ENCODE results near the gene HLA-DQA1.
"Not testable (repeated sequence)": the region's sequence is repeated elsewhere in the genome, so short reads cannot be mapped to it uniquely, and the experiment has no call there.

The HLA-DQA1 gene

DNA sequence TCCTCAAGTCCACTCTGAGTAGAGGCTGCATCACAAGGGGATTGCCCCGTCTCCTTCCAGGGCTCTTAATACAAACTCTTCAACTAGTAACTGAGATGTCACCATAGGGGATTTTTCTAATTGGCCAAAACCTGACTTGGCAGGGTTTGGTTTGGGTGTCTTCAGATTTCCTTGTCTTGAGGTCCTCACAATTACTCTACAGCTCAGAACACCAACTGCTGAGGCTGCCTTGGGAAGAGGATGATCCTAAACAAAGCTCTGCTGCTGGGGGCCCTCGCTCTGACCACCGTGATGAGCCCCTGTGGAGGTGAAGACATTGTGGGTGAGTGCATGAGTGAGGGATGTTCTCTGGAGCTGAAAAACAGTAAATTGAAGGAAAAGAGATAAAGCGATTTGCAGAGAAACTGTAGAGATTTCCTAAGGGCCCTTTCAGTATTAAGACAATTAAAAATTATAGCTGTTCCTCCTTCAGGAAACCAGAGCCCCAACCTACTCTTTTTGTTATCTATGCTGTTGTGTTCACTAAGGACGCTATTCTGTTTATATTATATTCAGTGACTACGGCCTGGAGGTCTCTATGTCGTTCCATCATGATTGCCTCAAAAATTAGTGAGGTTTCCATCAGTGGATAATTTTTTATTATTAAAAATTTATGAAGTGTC is at the start of gene HLA-DQA1:
HLA-DQA1 (plus strand) TSS at position 188 of the 662 bp plus-strand sequence; CDS start at position 241, 53 bp downstream.
- Histone ChIP-seq H3K9ac (ENCODE audit: low read length in 5 of 5) (peak within 1 kb of the TSS in 1 of 5 donors; percentile 25), H3K4me3 (ENCODE audit: low read depth in 1 of 5, low read length in 5 of 5) (peak within 1 kb of the TSS in 3 of 5 donors; percentile 37 to 42 (median 38)), H3K27ac (ENCODE audit: low read depth, low read length) (no peak within 1 kb of the TSS)

DNA sequence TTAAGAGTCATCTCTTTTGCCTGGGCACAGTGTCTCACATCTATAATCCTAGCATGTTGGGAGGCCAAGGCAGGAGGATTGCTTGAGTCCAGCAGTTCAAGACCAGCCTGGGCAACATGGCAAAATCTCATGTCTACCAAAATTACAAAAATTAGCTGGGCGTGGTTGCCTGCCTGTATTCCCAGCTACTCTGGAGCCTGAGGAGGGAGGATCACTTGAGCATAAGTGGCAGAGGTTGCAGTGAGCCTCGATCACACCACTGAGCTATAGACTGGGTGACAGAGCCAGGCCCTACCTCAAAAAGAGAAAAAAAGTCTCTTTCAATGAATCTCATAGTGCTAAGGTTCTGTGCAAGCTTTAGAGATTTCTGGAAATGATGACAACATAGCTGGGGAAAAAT is 49.0 kb upstream of the HLA-DQA1 start:
- no peaks in the 10 kb centered on the region for H3K9me3 ChIP-seq (ENCODE audit: control insufficient read depth in 5 of 5, low read length in 5 of 5)
- no peaks in the 10 kb centered on the region for H3K27me3 ChIP-seq (ENCODE audit: control insufficient read depth in 5 of 5, insufficient read depth in 4 of 5, low read length in 5 of 5)
- H3K4me1 ChIP-seq (ENCODE audit: control insufficient read depth in 5 of 5, insufficient read depth in 5 of 5, low read length in 5 of 5): peaks cover 0 to 13% (median 0%) of the 10 kb centered on the region in 5 donors
- peak overlapping the region in 4 of 5 donors; percentile 8 to 71 (median 50) for H3K4me3 ChIP-seq (ENCODE audit: low read depth in 1 of 5, low read length in 5 of 5)
- H3K9ac ChIP-seq (ENCODE audit: low read length in 5 of 5): peak overlapping the region in 1 of 5 donors; percentile 13
- no peaks in the 10 kb centered on the region for H3K36me3 ChIP-seq (ENCODE audit: control insufficient read depth in 5 of 5, insufficient read depth in 5 of 5, low read length in 5 of 5)
- H3K27ac ChIP-seq (ENCODE audit: low read depth, low read length): no peak overlapping the region

More for the DNA sequence above, at the start of gene HLA-DQA1:
- no peaks in the 10 kb centered on the region for H3K4me1 ChIP-seq (ENCODE audit: control insufficient read depth in 5 of 5, insufficient read depth in 5 of 5, low read length in 5 of 5)
- H3K36me3 ChIP-seq (ENCODE audit: control insufficient read depth in 5 of 5, insufficient read depth in 5 of 5, low read length in 5 of 5): peaks cover 0 to 2% (median 0%) of the 10 kb centered on the region in 5 donors
- no peaks in the 10 kb centered on the region for H3K9me3 ChIP-seq (ENCODE audit: control insufficient read depth in 5 of 5, low read length in 5 of 5)
- no peaks in the 10 kb centered on the region for H3K27me3 ChIP-seq (ENCODE audit: control insufficient read depth in 5 of 5, insufficient read depth in 4 of 5, low read length in 5 of 5)

DNA sequence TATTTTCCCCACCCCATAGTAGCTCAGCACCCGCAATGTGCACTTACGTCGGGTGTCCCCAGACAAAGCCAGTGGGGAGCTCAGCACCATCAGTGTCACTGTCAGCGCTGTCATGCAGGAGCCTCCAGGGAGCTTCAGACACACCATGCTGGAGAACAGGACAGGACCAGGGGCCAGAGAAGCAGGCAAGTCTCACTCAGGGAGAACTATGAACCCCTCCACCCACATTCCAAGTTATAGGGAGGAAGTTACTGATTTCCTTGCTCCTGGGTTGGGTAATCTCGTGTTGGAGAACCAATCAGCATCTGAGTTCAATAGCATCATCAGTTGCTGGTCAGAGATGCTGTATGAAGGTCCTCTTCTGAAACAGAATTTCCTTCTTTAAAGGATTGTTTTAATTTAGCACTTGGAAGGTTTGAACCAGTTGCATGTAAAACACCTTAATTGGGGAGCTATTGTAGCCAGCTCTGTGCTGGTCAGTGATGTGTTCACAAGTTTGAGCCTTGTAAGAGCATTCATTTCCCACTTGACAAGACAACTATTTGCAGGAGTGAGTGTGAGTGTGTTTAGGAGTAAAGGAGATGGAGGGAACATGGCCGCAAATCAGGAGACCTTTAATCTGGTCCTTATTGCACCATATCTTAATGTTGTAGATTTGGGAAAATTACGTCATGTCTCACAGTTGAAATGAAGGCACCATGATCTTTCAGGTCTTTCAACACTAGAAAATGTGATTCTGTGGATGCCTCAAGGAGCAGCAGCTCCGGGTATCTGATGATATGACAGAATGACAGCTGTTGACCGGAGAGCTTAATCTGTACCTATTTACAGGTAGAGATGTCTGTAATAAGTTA is 47.4 kb upstream of the HLA-DQA1 start, which contains the start of gene HLA-DRB1:
HLA-DRB1 (minus strand) TSS at position 253 of the 854 bp plus-strand sequence; CDS start at position 147, 106 bp downstream.
- H3K27ac ChIP-seq (ENCODE audit: low read depth, low read length): peak within 1 kb of the TSS; percentile 62
- peak within 1 kb of the TSS; percentile 28 to 71 (median 49) for H3K4me3 ChIP-seq (ENCODE audit: low read depth in 1 of 5, low read length in 5 of 5)
- H3K9ac ChIP-seq (ENCODE audit: low read length in 5 of 5): peak within 1 kb of the TSS in 1 of 5 donors; percentile 43
- H3K9me3 ChIP-seq (ENCODE audit: control insufficient read depth in 5 of 5, low read length in 5 of 5): no peaks in the 10 kb centered on the region
- H3K4me1 ChIP-seq (ENCODE audit: control insufficient read depth in 5 of 5, insufficient read depth in 5 of 5, low read length in 5 of 5): peaks cover 0 to 9% (median 0%) of the 10 kb centered on the region in 5 donors
- no peaks in the 10 kb centered on the region for H3K36me3 ChIP-seq (ENCODE audit: control insufficient read depth in 5 of 5, insufficient read depth in 5 of 5, low read length in 5 of 5)
- no peaks in the 10 kb centered on the region for H3K27me3 ChIP-seq (ENCODE audit: control insufficient read depth in 5 of 5, insufficient read depth in 4 of 5, low read length in 5 of 5)

DNA sequence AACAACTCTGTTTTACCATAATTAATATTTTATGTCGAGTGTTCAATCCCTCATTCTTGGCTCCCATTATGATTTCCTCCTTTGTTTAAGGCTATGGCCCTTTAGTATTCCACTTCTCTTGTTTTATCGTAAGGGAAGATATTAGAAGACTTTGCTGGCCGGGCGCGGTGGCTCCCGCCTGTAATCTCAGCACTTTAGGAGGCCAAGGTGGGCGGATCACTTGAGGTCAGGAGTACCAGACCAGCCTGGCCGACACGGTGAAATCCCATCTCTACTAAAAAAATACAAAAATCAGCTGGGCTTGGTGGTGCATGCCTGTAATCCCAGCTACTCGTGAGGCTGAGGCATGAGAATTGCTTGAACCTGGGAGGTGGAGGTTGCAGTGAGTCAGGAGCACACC is 46.5 kb upstream of the HLA-DQA1 start:
- H3K9me3 ChIP-seq (ENCODE audit: control insufficient read depth in 5 of 5, low read length in 5 of 5); H3K36me3 ChIP-seq (ENCODE audit: control insufficient read depth in 5 of 5, insufficient read depth in 5 of 5, low read length in 5 of 5); H3K27me3 ChIP-seq (ENCODE audit: control insufficient read depth in 5 of 5, insufficient read depth in 4 of 5, low read length in 5 of 5); H3K4me1 ChIP-seq (ENCODE audit: control insufficient read depth in 5 of 5, insufficient read depth in 5 of 5, low read length in 5 of 5); H3K9ac ChIP-seq (ENCODE audit: low read length in 5 of 5); H3K27ac ChIP-seq (ENCODE audit: low read depth, low read length); H3K4me3 ChIP-seq (ENCODE audit: low read depth in 1 of 5, low read length in 5 of 5): not testable (repeated sequence)

DNA sequence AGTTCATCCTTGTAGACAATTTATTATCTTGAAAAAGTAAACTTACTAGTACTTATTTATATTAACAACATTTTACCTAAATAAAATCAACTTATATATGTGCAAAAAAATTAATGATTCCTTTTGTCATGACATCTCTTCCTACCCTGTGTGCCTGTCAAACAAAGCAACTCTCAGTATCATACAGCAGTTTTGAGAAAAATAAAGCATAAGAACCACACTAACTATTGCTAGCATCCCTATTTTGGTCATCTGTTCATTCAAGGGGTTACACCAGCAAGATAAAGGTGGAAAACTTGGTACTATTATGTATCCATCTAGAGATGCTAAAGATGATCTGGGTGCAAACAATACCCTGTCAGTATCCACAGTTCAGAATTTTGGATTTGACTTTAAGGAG is 40.2 kb upstream of the HLA-DQA1 start:
- Histone ChIP-seq H3K4me3 (ENCODE audit: low read depth in 1 of 5, low read length in 5 of 5) (no peak overlapping the region), H3K9me3 (ENCODE audit: control insufficient read depth in 5 of 5, low read length in 5 of 5) (no peaks in the 10 kb centered on the region), H3K36me3 (ENCODE audit: control insufficient read depth in 5 of 5, insufficient read depth in 5 of 5, low read length in 5 of 5) (no peaks in the 10 kb centered on the region), H3K27me3 (ENCODE audit: control insufficient read depth in 5 of 5, insufficient read depth in 4 of 5, low read length in 5 of 5) (no peaks in the 10 kb centered on the region), H3K9ac (ENCODE audit: low read length in 5 of 5) (no peak overlapping the region), H3K4me1 (ENCODE audit: control insufficient read depth in 5 of 5, insufficient read depth in 5 of 5, low read length in 5 of 5) (no peaks in the 10 kb centered on the region), H3K27ac (ENCODE audit: low read depth, low read length) (no peak overlapping the region)

DNA sequence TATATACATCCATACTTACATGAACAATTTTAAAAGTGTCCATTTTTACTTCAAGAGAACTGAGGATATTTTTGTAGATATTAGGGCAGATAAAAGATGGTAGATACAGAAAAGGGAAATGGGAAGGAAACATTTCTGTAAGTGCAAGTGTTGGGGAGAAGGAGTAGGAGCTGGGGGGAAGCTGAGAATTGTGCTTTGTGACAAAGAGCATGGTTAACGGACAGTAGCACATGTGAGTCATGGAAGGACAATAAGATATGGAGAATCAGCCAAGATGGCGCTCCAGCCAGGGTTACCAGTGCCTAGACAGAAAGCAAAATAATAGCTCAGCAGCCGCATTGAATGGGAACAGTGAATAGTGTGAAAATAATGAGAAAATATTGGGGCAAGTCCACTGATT is 34.8 kb upstream of the HLA-DQA1 start:
- Histone ChIP-seq H3K9me3 (ENCODE audit: control insufficient read depth in 5 of 5, low read length in 5 of 5) (no peaks in the 10 kb centered on the region), H3K27ac (ENCODE audit: low read depth, low read length) (no peak overlapping the region), H3K27me3 (ENCODE audit: control insufficient read depth in 5 of 5, insufficient read depth in 4 of 5, low read length in 5 of 5) (no peaks in the 10 kb centered on the region), H3K9ac (ENCODE audit: low read length in 5 of 5) (no peak overlapping the region), H3K4me3 (ENCODE audit: low read depth in 1 of 5, low read length in 5 of 5) (no peak overlapping the region), H3K4me1 (ENCODE audit: control insufficient read depth in 5 of 5, insufficient read depth in 5 of 5, low read length in 5 of 5) (peaks cover 0 to 8% (median 0%) of the 10 kb centered on the region in 5 donors), H3K36me3 (ENCODE audit: control insufficient read depth in 5 of 5, insufficient read depth in 5 of 5, low read length in 5 of 5) (no peaks in the 10 kb centered on the region)

DNA sequence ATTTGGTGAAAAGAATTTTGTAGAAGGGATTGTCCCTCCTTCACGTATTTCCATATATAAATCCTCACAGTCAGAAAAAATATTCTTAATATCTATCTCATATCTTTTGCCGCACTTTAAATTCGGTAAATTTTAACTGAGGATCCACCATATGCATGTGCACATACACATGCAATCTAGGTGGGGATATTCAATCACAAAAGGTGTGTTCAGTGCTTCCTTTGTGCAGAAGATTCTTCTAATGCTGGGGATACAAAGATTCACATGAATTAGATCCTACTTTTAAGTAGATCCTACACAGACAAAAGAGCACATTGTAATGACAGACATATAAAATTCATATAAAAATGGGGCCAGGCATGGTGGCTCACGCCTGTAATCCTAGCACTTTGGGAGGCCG is 34.0 kb upstream of the HLA-DQA1 start:
- Histone ChIP-seq H3K27ac (ENCODE audit: low read depth, low read length) (no peak overlapping the region), H3K36me3 (ENCODE audit: control insufficient read depth in 5 of 5, insufficient read depth in 5 of 5, low read length in 5 of 5) (no peaks in the 10 kb centered on the region), H3K9ac (ENCODE audit: low read length in 5 of 5) (no peak overlapping the region), H3K4me1 (ENCODE audit: control insufficient read depth in 5 of 5, insufficient read depth in 5 of 5, low read length in 5 of 5) (peaks cover 0 to 13% (median 0%) of the 10 kb centered on the region in 5 donors), H3K4me3 (ENCODE audit: low read depth in 1 of 5, low read length in 5 of 5) (no peak overlapping the region), H3K27me3 (ENCODE audit: control insufficient read depth in 5 of 5, insufficient read depth in 4 of 5, low read length in 5 of 5) (no peaks in the 10 kb centered on the region), H3K9me3 (ENCODE audit: control insufficient read depth in 5 of 5, low read length in 5 of 5) (no peaks in the 10 kb centered on the region)

DNA sequence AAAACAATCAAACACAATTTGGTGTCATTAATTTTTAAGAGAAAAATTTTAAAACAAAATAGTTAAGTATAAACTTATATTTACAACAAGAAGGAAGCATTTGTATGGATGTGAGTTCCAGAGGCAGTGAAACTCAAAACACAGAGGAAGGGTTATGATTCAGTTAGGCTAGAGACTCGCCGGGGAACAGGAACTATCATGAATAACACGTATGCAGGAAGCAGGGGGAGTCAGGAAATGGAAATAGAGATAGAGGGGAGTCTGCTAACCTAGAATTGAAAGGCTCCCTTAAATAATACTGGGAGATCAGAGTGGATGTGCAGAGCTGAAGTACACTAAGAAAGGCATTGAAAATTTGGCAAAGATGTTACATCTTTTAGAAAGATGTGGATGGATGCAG is 33.3 kb upstream of the HLA-DQA1 start:
- Histone ChIP-seq H3K9ac (ENCODE audit: low read length in 5 of 5) (peak overlapping the region in 1 of 5 donors; percentile 30), H3K36me3 (ENCODE audit: control insufficient read depth in 5 of 5, insufficient read depth in 5 of 5, low read length in 5 of 5) (no peaks in the 10 kb centered on the region), H3K4me3 (ENCODE audit: low read depth in 1 of 5, low read length in 5 of 5) (peak overlapping the region in 2 of 5 donors; percentile 14 to 48), H3K27me3 (ENCODE audit: control insufficient read depth in 5 of 5, insufficient read depth in 4 of 5, low read length in 5 of 5) (no peaks in the 10 kb centered on the region), H3K9me3 (ENCODE audit: control insufficient read depth in 5 of 5, low read length in 5 of 5) (no peaks in the 10 kb centered on the region), H3K27ac (ENCODE audit: low read depth, low read length) (peak overlapping the region; percentile 66), H3K4me1 (ENCODE audit: control insufficient read depth in 5 of 5, insufficient read depth in 5 of 5, low read length in 5 of 5) (peaks cover 0 to 13% (median 0%) of the 10 kb centered on the region in 5 donors)

DNA sequence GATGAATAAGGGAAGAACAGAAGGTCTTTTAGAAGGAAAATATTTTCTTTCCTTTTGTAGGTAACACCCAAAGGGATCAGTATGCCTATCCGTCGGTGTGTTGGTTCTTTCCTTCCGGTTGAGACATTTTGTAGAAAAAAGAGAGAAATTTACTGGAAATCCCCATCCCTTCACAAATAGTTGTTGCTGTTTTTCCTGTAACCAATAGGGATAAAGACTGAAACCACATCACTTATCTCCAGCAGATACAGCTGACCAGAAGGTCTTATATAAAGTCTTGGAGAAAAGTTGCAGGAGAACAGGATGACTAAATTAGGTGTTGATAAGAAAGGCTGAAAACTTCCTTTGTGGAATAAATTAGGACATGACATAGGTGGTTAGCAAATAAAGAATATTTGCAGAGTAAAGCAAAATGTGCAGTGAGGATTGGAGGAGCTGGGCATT is 32.8 kb upstream of the HLA-DQA1 start:
- H3K27ac ChIP-seq (ENCODE audit: low read depth, low read length): peak overlapping the region; percentile 66
- no peaks in the 10 kb centered on the region for H3K27me3 ChIP-seq (ENCODE audit: control insufficient read depth in 5 of 5, insufficient read depth in 4 of 5, low read length in 5 of 5)
- H3K4me1 ChIP-seq (ENCODE audit: control insufficient read depth in 5 of 5, insufficient read depth in 5 of 5, low read length in 5 of 5): peaks cover 0 to 15% (median 0%) of the 10 kb centered on the region in 5 donors
- peak overlapping the region in 1 of 5 donors; percentile 30 for H3K9ac ChIP-seq (ENCODE audit: low read length in 5 of 5)
- peak overlapping the region in 2 of 5 donors; percentile 14 to 48 for H3K4me3 ChIP-seq (ENCODE audit: low read depth in 1 of 5, low read length in 5 of 5)
- H3K36me3 ChIP-seq (ENCODE audit: control insufficient read depth in 5 of 5, insufficient read depth in 5 of 5, low read length in 5 of 5): no peaks in the 10 kb centered on the region
- no peaks in the 10 kb centered on the region for H3K9me3 ChIP-seq (ENCODE audit: control insufficient read depth in 5 of 5, low read length in 5 of 5)

All from subcutaneous abdominal adipose tissue (tissue), 5 donors.